GM12872 (cell line): ENCODE results near the gene HGD.
A peak's percentile ranks its signal among the peaks of the same experiment; 100 is the strongest.

Experiments
- CTCF ChIP-seq: IDR thresholded peaks from 3 replicates; pipeline ENCODE4 v1.5.1; 2011; ENCODE audit warnings: low read depth, mild to moderate bottlenecking, low read length, moderate library complexity; ENCODE audit not compliant: insufficient read depth

HGD gene

GRCh38 chr3:120642368-120642948 is 39.6 kb downstream of the HGD start:
- TF ChIP-seq CTCF = 0 out of 3 replicates have a peak, but pooled peaks have one; percentile 5

DNA sequence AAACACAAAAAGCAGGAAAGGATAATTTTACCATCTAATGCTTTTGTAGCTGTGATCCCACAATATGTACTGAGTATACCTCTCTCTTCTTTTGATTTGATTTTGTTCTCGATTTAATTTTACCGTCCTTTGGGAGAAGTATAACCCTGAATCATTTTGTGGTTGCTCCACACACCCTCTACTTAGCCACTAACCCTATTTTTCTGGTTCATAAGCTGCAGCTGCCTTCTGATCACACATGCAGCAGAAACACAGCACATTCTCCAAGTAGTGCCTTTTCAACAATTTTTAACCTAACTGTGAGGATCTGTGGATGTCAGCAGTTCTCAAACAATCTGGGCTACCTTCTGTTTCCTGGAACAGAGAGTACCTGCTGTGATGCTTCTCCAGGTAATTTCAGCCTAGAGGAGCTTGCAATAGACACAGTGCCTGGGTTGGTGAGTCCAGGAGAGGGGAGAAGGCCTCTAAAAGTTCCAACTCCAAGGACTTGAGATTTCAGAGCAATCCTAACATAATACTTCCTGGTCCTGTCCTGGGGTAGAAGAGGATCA is 40.3 kb downstream of the HGD start:
- no peak for TF ChIP-seq CTCF

- TF ChIP-seq CTCF = no peak
Measured at GRCh38 chr3:120640231-120640630, 41.8 kb downstream of the HGD start.

DNA sequence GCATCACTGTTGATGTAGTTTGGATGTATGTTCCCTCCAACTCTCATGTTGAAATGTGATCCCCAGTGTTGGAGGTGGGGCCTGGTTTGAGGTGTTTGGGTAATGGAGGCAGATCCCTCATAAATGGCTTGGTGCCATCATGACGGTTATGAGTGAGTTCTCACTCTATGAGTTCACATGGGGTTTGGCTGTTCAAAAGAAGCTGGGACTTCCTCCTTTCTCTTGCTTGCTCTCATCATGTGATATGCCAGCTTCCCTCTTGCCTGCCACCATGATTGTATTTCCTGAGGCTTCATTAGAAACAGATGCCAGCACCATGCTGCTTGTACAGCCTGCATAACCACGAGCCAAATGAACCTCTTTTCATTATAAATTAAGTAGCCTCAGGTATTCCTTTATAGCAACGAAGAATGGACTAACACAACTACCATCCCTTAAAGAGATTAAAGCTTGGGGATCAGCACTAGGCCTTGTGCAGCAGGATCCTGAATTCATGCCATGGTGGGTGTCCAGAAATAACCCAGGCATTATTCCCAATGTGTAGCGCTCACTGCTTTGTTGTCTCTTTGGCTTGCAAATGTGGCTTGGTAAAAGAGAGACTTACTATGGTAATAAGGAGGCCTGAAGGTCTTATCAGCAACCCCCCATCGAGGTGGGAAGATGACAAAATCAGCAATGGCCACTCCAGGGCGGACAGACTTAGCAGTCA is 44.0 kb downstream of the HGD start:
- TF ChIP-seq CTCF = no peak

GRCh38 chr3:120636795-120637401 is 45.1 kb downstream of the HGD start:
- no peak for TF ChIP-seq CTCF

DNA sequence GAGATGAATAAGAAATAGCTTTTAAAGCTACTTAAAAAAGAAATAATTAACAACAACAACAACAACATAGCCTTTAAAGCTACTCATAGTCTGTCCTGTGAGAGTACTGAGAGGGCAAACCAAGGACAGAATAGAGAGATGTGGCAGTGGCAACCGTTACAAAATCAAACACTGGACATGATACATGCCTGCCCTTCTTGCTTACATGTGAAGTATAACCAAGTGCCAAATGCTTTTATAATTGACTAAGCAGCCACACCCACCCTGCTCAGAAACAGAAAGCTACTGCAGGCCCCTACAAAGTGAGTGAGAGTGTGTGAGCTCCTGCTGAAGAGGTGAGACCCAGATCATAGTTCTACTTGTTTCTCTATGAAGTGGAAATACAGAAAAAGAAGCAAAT is 47.5 kb downstream of the HGD start:
- TF ChIP-seq CTCF = no peak

DNA sequence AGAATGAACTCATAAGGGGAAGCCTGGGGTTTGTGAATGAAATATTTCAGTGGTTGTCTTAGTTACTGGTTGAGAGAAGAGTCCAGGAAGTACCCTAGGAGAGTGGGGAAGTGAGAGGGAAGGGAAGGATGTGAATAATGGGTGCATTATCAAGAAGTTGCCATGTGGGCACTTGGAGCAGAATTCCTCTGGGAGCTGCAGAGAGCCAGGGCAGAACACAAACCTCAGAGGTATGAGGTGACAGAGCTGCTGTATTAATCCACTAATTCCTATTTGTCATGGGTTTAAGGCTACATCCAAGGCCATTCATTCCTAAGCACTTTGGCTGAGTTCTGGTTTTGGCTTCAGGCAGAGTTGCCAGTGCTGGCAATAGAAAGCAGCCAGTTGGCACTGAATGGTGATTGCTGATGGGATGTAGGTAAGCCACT is 56.9 kb downstream of the HGD start:
- no peak for TF ChIP-seq CTCF
